Epithelial cell of esophagus (primary cell): ENCODE results near the gene KIF13A.
"Not testable (repeated sequence)": the region's sequence is repeated elsewhere in the genome, so short reads cannot be mapped to it uniquely, and the experiment has no call there.

Experiments
- DNase-seq: peaks from one replicate; pipeline ENCODE4 v3.0.0; 2010; ENCODE audit warnings: low read depth
- H3K4me3 ChIP-seq: 2 replicates; pipeline ENCODE4 v1.5.1; 2011; ENCODE audit warnings: mild to moderate bottlenecking, low read length, control low read depth
- CTCF ChIP-seq: IDR thresholded peaks from 2 replicates; pipeline ENCODE4 v1.5.1; 2011; ENCODE audit warnings: low read depth, mild to moderate bottlenecking, low read length, control low read depth, inconsistent platforms; ENCODE audit not compliant: insufficient read depth; ENCODE audit errors: missing control alignments

KIF13A gene

GRCh38 chr6:17957904-17958620 is 29.4 kb downstream of the KIF13A start:
- no peak for TF ChIP-seq CTCF
- H3K4me3 ChIP-seq, result no peak overlapping the region
- no peak for DNase-seq

- TF ChIP-seq CTCF, result no peak
- no peak for DNase-seq
- H3K4me3 ChIP-seq, result no peak overlapping the region
Observed at GRCh38 chr6:17957498-17957897, 29.9 kb downstream of the KIF13A start.

- no peak for TF ChIP-seq CTCF
- no peak overlapping the region for H3K4me3 ChIP-seq
- no peak for DNase-seq
Observed at GRCh38 chr6:17957086-17957485, 30.3 kb downstream of the KIF13A start.

GRCh38 chr6:17950095-17950494 is 37.3 kb downstream of the KIF13A start:
- TF ChIP-seq CTCF, result no peak
- no peak for DNase-seq
- H3K4me3 ChIP-seq, result no peak overlapping the region

- TF ChIP-seq CTCF, result no peak
Observed at GRCh38 chr6:17949168-17949567, 38.3 kb downstream of the KIF13A start.

GRCh38 chr6:17948725-17949124 is 38.7 kb downstream of the KIF13A start:
- TF ChIP-seq CTCF, result no peak
- DNase-seq, result no peak
- H3K4me3 ChIP-seq, result no peak overlapping the region

More at GRCh38 chr6:17949168-17949567, 38.3 kb downstream of the KIF13A start:
- no peak for DNase-seq
- H3K4me3 ChIP-seq, result no peak overlapping the region

GRCh38 chr6:17947574-17947973 is 39.9 kb downstream of the KIF13A start:
- not testable (repeated sequence) for H3K4me3 ChIP-seq, DNase-seq
